SK-N-SH treated with all-trans-retinoic acid at 6 μM for 48 hours (cell line): ENCODE data around the gene RFC3.

Source experiments
- ARNTL ChIP-seq: fragments of 450-650 bp; formaldehyde crosslinking; IDR thresholded peaks from 2 replicates; pipeline ENCODE4 v1.5.0; 2020; ENCODE audit warnings: low read depth, mild to moderate bottlenecking, moderate library complexity, borderline replicate concordance
- PPARA ChIP-seq: fragments of 250-450 bp; sonication (Bioruptor Pico); IDR thresholded peaks from 2 replicates; pipeline ENCODE4 v1.5.0; 2020; ENCODE audit warnings: mild to moderate bottlenecking, borderline replicate concordance
- RARB ChIP-seq: fragments of 250-450 bp; sonication (Bioruptor Pico); IDR thresholded peaks from 2 replicates; pipeline ENCODE4 v1.8.0; 2021; ENCODE audit warnings: mild to moderate bottlenecking, moderate library complexity
- ZNF70 ChIP-seq: fragments of 450-650 bp; formaldehyde crosslinking; IDR thresholded peaks from 2 replicates; pipeline ENCODE4 v1.5.0; 2020; ENCODE audit warnings: mild to moderate bottlenecking, moderate library complexity
- ZNF8 ChIP-seq: fragments of 450-650 bp; formaldehyde crosslinking; IDR thresholded peaks from 2 replicates; pipeline ENCODE4 v1.5.0; 2020; ENCODE audit warnings: mild to moderate bottlenecking, moderate library complexity
- TF ChIP-seq, protein P1 (sequence below): fragments of 250-450 bp; sonication (Bioruptor Pico); IDR thresholded peaks from 2 replicates; pipeline ENCODE4 v1.5.1; 2020; ENCODE audit warnings: low read depth, mild to moderate bottlenecking, moderate library complexity
- TF ChIP-seq, protein P2 (sequence below): fragments of 250-450 bp; sonication (Bioruptor Pico); IDR thresholded peaks from 2 replicates; pipeline ENCODE4 v1.5.0; 2020; ENCODE audit warnings: mild to moderate bottlenecking, moderate library complexity

DNA sequence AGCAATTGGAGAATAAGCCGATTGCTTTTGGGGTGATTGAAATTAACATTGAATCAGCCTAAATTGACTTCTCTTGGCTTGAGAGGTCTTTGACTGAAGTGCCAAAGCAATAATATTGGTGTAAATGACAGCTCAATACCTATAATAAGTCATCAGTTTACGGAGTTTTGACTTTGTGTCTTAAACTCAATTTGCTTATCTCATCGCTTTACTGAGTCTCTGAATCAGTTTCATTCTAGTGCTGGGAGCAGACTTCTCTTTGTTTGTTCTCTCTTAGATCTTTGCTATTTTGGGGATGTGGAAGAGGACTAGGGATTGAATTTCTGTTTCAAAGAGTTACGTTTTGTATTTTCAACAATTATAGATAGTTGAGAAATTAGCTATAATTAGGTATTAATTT, 7.1 kb downstream of the RFC3 start:
- TF ChIP-seq, protein P1, sequence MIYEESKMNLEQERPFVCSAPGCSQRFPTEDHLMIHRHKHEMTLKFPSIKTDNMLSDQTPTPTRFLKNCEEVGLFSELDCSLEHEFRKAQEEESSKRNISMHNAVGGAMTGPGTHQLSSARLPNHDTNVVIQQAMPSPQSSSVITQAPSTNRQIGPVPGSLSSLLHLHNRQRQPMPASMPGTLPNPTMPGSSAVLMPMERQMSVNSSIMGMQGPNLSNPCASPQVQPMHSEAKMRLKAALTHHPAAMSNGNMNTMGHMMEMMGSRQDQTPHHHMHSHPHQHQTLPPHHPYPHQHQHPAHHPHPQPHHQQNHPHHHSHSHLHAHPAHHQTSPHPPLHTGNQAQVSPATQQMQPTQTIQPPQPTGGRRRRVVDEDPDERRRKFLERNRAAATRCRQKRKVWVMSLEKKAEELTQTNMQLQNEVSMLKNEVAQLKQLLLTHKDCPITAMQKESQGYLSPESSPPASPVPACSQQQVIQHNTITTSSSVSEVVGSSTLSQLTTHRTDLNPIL (CRISPR knock-in tag), result no peak
- TF ChIP-seq ZNF8 (CRISPR knock-in tag) (no peak), PPARA (no peak), ARNTL (no peak), RARB (no peak), ZNF70 (no peak)
- TF ChIP-seq, protein P2, sequence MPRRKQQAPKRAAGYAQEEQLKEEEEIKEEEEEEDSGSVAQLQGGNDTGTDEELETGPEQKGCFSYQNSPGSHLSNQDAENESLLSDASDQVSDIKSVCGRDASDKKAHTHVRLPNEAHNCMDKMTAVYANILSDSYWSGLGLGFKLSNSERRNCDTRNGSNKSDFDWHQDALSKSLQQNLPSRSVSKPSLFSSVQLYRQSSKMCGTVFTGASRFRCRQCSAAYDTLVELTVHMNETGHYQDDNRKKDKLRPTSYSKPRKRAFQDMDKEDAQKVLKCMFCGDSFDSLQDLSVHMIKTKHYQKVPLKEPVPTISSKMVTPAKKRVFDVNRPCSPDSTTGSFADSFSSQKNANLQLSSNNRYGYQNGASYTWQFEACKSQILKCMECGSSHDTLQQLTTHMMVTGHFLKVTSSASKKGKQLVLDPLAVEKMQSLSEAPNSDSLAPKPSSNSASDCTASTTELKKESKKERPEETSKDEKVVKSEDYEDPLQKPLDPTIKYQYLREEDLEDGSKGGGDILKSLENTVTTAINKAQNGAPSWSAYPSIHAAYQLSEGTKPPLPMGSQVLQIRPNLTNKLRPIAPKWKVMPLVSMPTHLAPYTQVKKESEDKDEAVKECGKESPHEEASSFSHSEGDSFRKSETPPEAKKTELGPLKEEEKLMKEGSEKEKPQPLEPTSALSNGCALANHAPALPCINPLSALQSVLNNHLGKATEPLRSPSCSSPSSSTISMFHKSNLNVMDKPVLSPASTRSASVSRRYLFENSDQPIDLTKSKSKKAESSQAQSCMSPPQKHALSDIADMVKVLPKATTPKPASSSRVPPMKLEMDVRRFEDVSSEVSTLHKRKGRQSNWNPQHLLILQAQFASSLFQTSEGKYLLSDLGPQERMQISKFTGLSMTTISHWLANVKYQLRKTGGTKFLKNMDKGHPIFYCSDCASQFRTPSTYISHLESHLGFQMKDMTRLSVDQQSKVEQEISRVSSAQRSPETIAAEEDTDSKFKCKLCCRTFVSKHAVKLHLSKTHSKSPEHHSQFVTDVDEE (CRISPR knock-in tag), result no peak
